ENCODE results near the gene SCUBE2.

Gene SCUBE2

GRCh38 chr11:9052316-9052715 is 39.1 kb downstream of the SCUBE2 start:
- no peak for DNase-seq (ENCODE audit: low read depth)
- no peak overlapping the region for H3K4me3 ChIP-seq (ENCODE audit: control insufficient read depth, low read depth, low read length)
- no peak for TF ChIP-seq CTCF (IDR thresholded peaks at IDR 0.05; ENCODE audit: control insufficient read depth, insufficient read depth, low read depth, low read length, missing control alignments)

DNA sequence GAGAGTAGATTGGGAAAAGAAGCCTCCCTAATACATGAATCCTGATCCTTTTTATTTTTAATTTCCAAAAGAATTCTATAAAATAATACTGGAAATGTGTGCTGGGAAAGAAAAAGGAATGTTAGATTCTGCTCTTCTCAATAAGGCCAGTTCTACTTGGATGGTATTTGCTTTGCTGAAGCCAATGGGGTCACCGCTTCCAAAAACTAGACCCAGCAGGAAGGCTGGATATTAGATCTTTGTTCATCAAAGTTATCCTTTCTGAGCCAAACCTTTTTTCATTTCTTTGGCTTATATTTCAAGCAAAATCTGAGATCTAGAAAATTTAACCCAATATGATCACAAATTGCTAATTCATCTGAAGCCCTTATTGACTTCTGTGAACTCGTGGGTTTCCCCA is 41.4 kb downstream of the SCUBE2 start:
- no peak for DNase-seq (ENCODE audit: low read depth)
- H3K4me3 ChIP-seq (ENCODE audit: control insufficient read depth, low read depth, low read length), result no peak overlapping the region
- TF ChIP-seq CTCF (IDR thresholded peaks at IDR 0.05; ENCODE audit: control insufficient read depth, insufficient read depth, low read depth, low read length, missing control alignments), result no peak

DNA sequence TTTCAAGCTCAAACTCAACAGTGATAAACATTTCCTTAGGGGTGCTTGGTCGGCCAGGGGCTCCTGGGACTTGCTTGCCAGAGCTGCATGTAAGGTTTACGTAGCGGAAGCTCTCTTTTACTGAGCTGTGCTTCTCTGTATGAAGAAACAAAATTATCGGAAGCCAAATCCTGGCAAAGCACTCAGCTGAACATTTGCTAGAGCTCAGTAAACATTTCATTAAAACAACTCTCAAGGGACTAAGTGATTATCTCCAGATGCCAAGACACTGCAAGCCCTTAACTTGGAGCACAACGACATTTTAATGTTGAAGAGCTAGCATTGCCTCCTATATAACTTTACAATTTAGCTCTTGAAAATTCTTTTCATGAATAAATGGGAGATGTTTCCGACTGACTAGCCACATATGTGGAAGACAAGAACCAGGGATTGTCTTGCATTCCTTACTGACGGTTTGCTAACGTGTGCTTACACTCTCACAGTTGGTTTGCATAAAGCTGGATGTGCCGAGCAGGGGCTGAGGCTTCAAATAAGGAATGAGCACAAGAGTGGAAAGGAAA is 43.4 kb downstream of the SCUBE2 start:
- DNase-seq (ENCODE audit: low read depth), result no peak
- TF ChIP-seq CTCF (IDR thresholded peaks at IDR 0.05; ENCODE audit: control insufficient read depth, insufficient read depth, low read depth, low read length, missing control alignments), result no peak
- no peak overlapping the region for H3K4me3 ChIP-seq (ENCODE audit: control insufficient read depth, low read depth, low read length)

GRCh38 chr11:9046481-9046880 is 44.9 kb downstream of the SCUBE2 start:
- H3K4me3 ChIP-seq (ENCODE audit: control insufficient read depth, low read depth, low read length), result no peak overlapping the region
- no peak for DNase-seq (ENCODE audit: low read depth)
- TF ChIP-seq CTCF (IDR thresholded peaks at IDR 0.05; ENCODE audit: control insufficient read depth, insufficient read depth, low read depth, low read length, missing control alignments), result no peak

DNA sequence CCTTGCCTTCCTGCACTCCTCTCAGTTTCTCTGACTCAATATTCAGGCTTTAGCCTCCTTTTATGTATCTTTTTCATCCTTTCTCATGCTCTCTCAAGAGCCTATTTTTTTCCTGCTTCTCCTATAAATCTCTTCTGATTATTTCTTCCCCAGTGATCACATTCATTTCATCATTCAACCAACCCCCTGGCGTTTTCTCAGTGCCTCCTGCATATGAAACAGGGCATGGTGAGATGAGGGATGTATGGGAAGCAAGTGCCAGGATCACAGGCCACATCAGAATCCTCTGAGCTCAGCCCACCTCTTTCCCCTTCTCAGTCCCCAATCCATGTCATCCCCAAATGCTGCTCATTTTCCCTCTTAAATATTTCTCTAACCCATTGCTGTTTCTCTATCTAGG is 48.9 kb downstream of the SCUBE2 start:
- no peak for TF ChIP-seq CTCF (IDR thresholded peaks at IDR 0.05; ENCODE audit: control insufficient read depth, insufficient read depth, low read depth, low read length, missing control alignments)
- no peak for DNase-seq (ENCODE audit: low read depth)
- no peak overlapping the region for H3K4me3 ChIP-seq (ENCODE audit: control insufficient read depth, low read depth, low read length)

DNA sequence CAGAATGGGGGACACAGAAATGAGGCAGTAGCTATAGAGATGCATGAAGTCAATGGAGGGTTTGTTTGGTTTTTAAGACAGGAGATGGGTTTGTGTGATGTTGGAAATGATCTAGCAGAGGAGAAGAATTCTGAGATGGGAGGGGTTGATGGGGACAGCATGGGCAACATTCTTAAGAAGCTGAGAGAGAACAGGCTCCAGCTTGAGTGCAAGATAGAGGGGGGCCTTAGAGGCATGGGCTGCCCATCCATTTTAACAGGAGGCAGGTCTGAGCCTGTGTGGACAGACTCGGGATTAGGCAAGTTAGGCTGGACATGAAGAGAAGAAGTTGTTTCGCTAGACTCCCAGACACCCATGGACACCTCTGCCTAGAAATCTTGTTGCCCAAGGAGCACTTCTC is 49.7 kb downstream of the SCUBE2 start:
- no peak overlapping the region for H3K4me3 ChIP-seq (ENCODE audit: control insufficient read depth, low read depth, low read length)
- no peak for TF ChIP-seq CTCF (IDR thresholded peaks at IDR 0.05; ENCODE audit: control insufficient read depth, insufficient read depth, low read depth, low read length, missing control alignments)
- DNase-seq (ENCODE audit: low read depth), result no peak

DNA sequence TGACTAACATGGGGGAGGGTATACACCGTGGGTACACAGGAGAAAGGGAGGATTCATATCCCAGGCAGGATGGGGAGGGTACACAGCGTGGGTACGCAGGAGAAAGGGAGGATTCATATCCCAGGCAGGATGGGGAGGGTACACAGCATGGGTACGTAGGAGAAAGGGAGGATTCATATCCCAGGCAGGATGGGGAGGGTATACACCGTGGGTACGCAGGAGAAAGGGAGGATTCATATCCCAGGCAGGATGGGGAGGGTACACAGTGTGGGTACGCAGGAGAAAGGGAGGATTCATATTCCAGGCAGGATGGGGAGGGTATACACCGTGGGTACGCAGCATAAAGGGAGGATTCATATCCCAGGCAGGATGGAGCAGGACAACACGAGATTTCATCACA is 51.0 kb downstream of the SCUBE2 start:
- TF ChIP-seq CTCF (IDR thresholded peaks at IDR 0.05; ENCODE audit: control insufficient read depth, insufficient read depth, low read depth, low read length, missing control alignments), result no peak
- DNase-seq (ENCODE audit: low read depth), result no peak
- H3K4me3 ChIP-seq (ENCODE audit: control insufficient read depth, low read depth, low read length), result no peak overlapping the region
